DND-41 (cell line): ENCODE measurements around the gene RAB6B.

ENCODE experiments used
- ATAC-seq: fragments of 200-7000 bp; cut with Tn5 transposase; 3 replicates; pipeline ENCODE4 v1.9.1; 2021; ENCODE audit warnings: low read depth; ENCODE audit not compliant: insufficient read depth
- DNase-seq: peaks from one replicate; pipeline ENCODE4 v3.0.0-alpha.2; 2020
- H2AFZ ChIP-seq: 2 replicates; pipeline ENCODE4 v1.6.0; 2012; ENCODE audit warnings: low read depth, low read length
- H3K27ac ChIP-seq: 2 replicates; pipeline ENCODE4 v1.5.1; 2012; ENCODE audit warnings: low read length, inconsistent platforms
- H3K27me3 ChIP-seq: fragments of 200-600 bp; sonication (generic); 2 replicates; pipeline ENCODE4 v1.6.0; 2012; ENCODE audit warnings: low read length, mild to moderate bottlenecking, inconsistent platforms; ENCODE audit not compliant: insufficient read depth, poor library complexity
- H3K36me3 ChIP-seq: 2 replicates; pipeline ENCODE4 v1.5.1; 2012; ENCODE audit warnings: low read length, inconsistent platforms; ENCODE audit not compliant: insufficient read depth
- H3K4me1 ChIP-seq: 2 replicates; pipeline ENCODE4 v1.5.1; 2012; ENCODE audit warnings: mild to moderate bottlenecking, low read length; ENCODE audit not compliant: insufficient read depth
- H3K4me2 ChIP-seq: 2 replicates; pipeline ENCODE4 v1.6.0; 2012; ENCODE audit warnings: mild to moderate bottlenecking, moderate library complexity, low read length, inconsistent platforms; ENCODE audit not compliant: insufficient read depth
- H3K4me3 ChIP-seq, 2 experiments: fragments of 200-600 bp in 1 of 2; shearing (Covaris generic) in 1 of 2; 2 replicates each; pipeline ENCODE4 v1.5.1; 2012 to 2016; ENCODE audit warnings: inconsistent platforms in 2 of 2, low read length in 2 of 2, mild to moderate bottlenecking in 2 of 2, low read depth in 1 of 2, moderate library complexity in 1 of 2
- H3K79me2 ChIP-seq: 2 replicates; pipeline ENCODE4 v1.6.0; 2012; ENCODE audit warnings: low read length, inconsistent platforms; ENCODE audit not compliant: insufficient read depth
- H3K9ac ChIP-seq: 2 replicates; pipeline ENCODE4 v1.6.0; 2012; ENCODE audit warnings: low read depth, mild to moderate bottlenecking, inconsistent platforms, low read length, moderate library complexity
- H3K9me3 ChIP-seq: 2 replicates; pipeline ENCODE4 v1.5.1; 2012; ENCODE audit warnings: low read length, moderate library complexity, mild to moderate bottlenecking, inconsistent platforms; ENCODE audit not compliant: insufficient read depth, severe bottlenecking
- H4K20me1 ChIP-seq: 2 replicates; pipeline ENCODE4 v1.6.0; 2012; ENCODE audit warnings: low read length; ENCODE audit not compliant: insufficient read depth
- EZH2 ChIP-seq: IDR thresholded peaks from 3 replicates; pipeline ENCODE4 v1.6.1; 2012; ENCODE audit warnings: borderline replicate concordance, low read depth, mild to moderate bottlenecking, moderate library complexity, low read length, inconsistent platforms; ENCODE audit not compliant: severe bottlenecking
- TF ChIP-seq, protein P1 (sequence below): IDR thresholded peaks from 2 replicates; pipeline ENCODE4 v1.5.1; 2012; ENCODE audit warnings: borderline replicate concordance, low read length, moderate library complexity, mild to moderate bottlenecking; ENCODE audit not compliant: poor library complexity, severe bottlenecking; ENCODE audit errors: extremely low read depth

Gene RAB6B

DNA sequence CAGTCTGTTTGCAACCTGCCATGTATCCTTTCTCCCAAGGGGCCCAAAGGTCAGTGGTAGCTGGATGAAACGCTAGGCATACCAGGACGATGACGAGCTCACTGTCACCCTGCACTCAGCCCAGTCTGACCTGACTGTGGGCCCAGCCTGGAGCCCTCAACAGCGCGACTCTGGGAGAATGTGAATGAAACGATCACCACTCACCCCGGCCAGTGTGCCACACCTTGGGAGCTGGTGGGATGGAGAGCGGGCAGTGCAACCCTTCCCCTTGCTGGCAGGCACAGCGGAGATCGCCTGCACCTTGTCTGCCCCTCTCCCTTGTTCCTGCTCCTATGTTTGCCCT is 62.9 kb downstream of the RAB6B start:
- Histone ChIP-seq H3K4me2 (no peak overlapping the region), H3K4me3 (no peak overlapping the region), H3K36me3 (no peaks in the 10 kb centered on the region), H3K9me3 (no peaks in the 10 kb centered on the region), H4K20me1 (no peaks in the 10 kb centered on the region), H3K27me3 (no peaks in the 10 kb centered on the region), H3K9ac (no peak overlapping the region), H3K79me2 (no peaks in the 10 kb centered on the region), H3K4me1 (no peaks in the 10 kb centered on the region), H2AFZ (no peak overlapping the region), H3K27ac (no peak overlapping the region)
- DNase-seq (no peak), ATAC-seq (no peak)
- no peak for TF ChIP-seq EZH2
- TF ChIP-seq, protein P1, sequence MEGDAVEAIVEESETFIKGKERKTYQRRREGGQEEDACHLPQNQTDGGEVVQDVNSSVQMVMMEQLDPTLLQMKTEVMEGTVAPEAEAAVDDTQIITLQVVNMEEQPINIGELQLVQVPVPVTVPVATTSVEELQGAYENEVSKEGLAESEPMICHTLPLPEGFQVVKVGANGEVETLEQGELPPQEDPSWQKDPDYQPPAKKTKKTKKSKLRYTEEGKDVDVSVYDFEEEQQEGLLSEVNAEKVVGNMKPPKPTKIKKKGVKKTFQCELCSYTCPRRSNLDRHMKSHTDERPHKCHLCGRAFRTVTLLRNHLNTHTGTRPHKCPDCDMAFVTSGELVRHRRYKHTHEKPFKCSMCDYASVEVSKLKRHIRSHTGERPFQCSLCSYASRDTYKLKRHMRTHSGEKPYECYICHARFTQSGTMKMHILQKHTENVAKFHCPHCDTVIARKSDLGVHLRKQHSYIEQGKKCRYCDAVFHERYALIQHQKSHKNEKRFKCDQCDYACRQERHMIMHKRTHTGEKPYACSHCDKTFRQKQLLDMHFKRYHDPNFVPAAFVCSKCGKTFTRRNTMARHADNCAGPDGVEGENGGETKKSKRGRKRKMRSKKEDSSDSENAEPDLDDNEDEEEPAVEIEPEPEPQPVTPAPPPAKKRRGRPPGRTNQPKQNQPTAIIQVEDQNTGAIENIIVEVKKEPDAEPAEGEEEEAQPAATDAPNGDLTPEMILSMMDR, result no peak

DNA sequence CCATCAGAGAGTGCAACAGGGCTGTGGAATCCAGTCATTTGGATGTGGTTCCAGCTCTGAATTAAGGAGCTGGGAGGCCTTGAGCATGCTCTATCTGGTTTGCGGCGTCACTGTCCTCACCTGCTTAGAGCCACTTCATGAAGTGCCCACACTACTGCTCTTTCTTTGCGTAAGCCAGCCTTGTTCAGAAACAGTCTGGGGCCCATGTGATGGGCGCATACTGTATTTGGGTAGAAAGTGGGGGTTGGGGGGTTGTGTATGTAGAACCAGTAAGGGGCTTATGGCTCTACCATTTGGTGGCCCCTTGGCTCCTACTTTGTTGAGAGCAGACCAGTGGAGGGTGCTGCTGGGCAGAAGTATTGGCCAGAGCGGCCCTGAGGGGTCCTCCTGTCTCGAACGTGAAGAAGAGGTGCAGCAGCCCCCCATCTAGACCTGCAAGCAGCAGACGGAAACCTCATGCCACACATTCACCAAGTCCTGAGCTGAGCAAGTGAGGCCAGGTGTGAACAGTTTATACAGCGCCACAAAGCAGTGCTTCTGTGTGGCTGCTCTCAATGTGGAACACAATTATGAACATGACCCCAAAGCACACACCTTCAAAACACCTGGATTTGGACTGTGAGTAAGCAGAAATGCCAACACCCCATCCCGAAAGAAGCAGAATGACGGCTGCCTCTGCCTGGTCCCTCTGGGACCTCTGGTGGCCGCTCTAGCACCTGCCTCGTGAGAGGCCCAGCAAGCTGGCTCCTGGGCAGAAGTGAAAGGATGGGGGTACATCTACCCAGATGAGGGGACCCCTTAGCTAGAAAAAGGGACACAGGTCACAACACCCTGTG is 63.5 kb downstream of the RAB6B start:
- no peaks in the 10 kb centered on the region for H3K79me2 ChIP-seq
- H3K4me1 ChIP-seq, result no peaks in the 10 kb centered on the region
- H2AFZ ChIP-seq, result no peak overlapping the region
- no peak for ATAC-seq
- TF ChIP-seq EZH2, result no peak
- TF ChIP-seq, protein P1, result peak; percentile 30
- no peaks in the 10 kb centered on the region for H4K20me1 ChIP-seq
- no peak overlapping the region for H3K4me2 ChIP-seq
- DNase-seq, result no peak
- no peaks in the 10 kb centered on the region for H3K9me3 ChIP-seq
- no peaks in the 10 kb centered on the region for H3K36me3 ChIP-seq
- no peak overlapping the region for H3K9ac ChIP-seq
- H3K4me3 ChIP-seq, result no peak overlapping the region
- H3K27me3 ChIP-seq, result no peaks in the 10 kb centered on the region
- no peak overlapping the region for H3K27ac ChIP-seq

DNA sequence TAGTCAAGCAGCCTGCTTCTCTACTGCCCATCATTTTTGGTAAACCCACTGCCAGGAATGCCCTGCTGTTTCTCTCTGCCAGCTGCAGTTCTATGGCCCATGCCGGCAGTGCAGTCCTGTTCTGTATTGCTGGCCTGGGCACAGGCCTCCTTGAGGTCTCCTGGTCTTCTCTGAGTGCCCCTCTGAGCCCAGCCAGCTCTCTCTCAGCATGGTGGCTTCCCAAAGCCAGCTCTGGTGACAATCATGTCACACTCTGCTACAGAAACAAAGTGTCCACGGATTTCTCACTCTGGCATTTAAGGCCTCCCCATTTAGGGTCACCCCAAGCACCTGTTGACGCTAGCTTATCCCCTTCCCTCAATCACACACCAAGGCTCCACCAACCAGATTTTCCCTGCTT is 65.6 kb downstream of the RAB6B start:
- Histone ChIP-seq H3K9me3 (no peaks in the 10 kb centered on the region), H3K9ac (no peak overlapping the region), H3K27ac (no peak overlapping the region), H4K20me1 (no peaks in the 10 kb centered on the region), H2AFZ (no peak overlapping the region), H3K4me2 (no peak overlapping the region), H3K4me3 (no peak overlapping the region), H3K27me3 (no peaks in the 10 kb centered on the region), H3K4me1 (no peaks in the 10 kb centered on the region), H3K36me3 (peaks cover 4% of the 10 kb centered on the region; the same call in 1 of the 2 replicates), H3K79me2 (no peaks in the 10 kb centered on the region)
- DNase-seq (no peak), ATAC-seq (no peak)
- no peak for TF ChIP-seq EZH2
- TF ChIP-seq, protein P1, result no peak

DNA sequence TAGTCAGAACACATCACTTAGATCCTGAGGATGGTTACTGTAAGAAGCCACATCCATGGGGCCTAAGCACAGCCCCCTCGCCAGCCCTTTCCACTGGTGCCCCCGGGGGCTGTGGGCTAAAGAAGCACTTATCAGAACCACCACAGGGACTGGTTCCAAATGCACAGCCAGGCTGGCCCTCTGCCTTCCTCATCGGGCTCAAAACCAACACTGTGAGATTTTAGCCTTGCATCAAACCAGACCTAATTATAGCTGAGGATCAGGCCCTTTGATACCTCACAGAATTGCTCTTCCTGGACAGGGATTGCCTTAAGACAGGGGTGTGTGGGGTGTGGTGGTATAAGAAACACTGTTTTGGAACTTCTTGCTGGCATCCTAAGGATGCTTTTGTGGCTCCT is 66.4 kb downstream of the RAB6B start:
- Histone ChIP-seq H3K4me3 (no peak overlapping the region), H3K36me3 (peaks cover 12% of the 10 kb centered on the region), H3K4me2 (no peak overlapping the region), H3K27me3 (no peaks in the 10 kb centered on the region), H3K9me3 (no peaks in the 10 kb centered on the region), H3K79me2 (no peaks in the 10 kb centered on the region), H3K27ac (no peak overlapping the region), H3K4me1 (no peaks in the 10 kb centered on the region), H4K20me1 (0 out of 2 replicates have a peak, but pooled peaks cover 5% of the 10 kb centered on the region), H3K9ac (no peak overlapping the region), H2AFZ (no peak overlapping the region)
- TF ChIP-seq, protein P1, result no peak
- no peak for TF ChIP-seq EZH2
- DNase-seq, result no peak
- no peak for ATAC-seq
